ENCODE results near the gene DCX.

GRCh38 chrX:111265486-111265885, 146.5 kb downstream of the DCX start:
- TF ChIP-seq CTCF (IDR thresholded peaks at IDR 0.05) = no peak
- TF ChIP-seq POLR2AphosphoS5 (IDR thresholded peaks at IDR 0.05; ENCODE audit: low read depth, low read length) = no peak
- TF ChIP-seq, protein P1, sequence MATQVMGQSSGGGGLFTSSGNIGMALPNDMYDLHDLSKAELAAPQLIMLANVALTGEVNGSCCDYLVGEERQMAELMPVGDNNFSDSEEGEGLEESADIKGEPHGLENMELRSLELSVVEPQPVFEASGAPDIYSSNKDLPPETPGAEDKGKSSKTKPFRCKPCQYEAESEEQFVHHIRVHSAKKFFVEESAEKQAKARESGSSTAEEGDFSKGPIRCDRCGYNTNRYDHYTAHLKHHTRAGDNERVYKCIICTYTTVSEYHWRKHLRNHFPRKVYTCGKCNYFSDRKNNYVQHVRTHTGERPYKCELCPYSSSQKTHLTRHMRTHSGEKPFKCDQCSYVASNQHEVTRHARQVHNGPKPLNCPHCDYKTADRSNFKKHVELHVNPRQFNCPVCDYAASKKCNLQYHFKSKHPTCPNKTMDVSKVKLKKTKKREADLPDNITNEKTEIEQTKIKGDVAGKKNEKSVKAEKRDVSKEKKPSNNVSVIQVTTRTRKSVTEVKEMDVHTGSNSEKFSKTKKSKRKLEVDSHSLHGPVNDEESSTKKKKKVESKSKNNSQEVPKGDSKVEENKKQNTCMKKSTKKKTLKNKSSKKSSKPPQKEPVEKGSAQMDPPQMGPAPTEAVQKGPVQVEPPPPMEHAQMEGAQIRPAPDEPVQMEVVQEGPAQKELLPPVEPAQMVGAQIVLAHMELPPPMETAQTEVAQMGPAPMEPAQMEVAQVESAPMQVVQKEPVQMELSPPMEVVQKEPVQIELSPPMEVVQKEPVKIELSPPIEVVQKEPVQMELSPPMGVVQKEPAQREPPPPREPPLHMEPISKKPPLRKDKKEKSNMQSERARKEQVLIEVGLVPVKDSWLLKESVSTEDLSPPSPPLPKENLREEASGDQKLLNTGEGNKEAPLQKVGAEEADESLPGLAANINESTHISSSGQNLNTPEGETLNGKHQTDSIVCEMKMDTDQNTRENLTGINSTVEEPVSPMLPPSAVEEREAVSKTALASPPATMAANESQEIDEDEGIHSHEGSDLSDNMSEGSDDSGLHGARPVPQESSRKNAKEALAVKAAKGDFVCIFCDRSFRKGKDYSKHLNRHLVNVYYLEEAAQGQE (IDR thresholded peaks at IDR 0.05; ENCODE audit: insufficient read depth in 1 of 2, low read depth in 2 of 2, low read length in 1 of 2) = no peak
- no peak for TF ChIP-seq TCF7L2 (IDR thresholded peaks at IDR 0.05; ENCODE audit: low read depth, low read length)
- TF ChIP-seq SIN3A (IDR thresholded peaks at IDR 0.05; ENCODE audit: borderline replicate concordance, insufficient read depth, low read depth, low read length) = no peak

Data from Panc1 (cell line).